GM12892 (cell line): ENCODE data around the gene TMEM92.

Source experiments
- DNase-seq: peaks from one replicate; pipeline ENCODE4 v3.0.0; 2011; ENCODE audit not compliant: insufficient read length
- FAIRE-seq: peaks from 2 replicates; lab custom pipeline; 2011; peaks lifted over from hg19 to GRCh38; lab: Jason Lieb, UNC
- POLR2A ChIP-seq: IDR thresholded peaks from 2 replicates; pipeline ENCODE4 v1.6.1; 2011; ENCODE audit warnings: low read depth, low read length, control low read depth
- POLR2AphosphoS5 ChIP-seq: IDR thresholded peaks from 2 replicates; pipeline ENCODE4 v1.6.1; 2011; ENCODE audit warnings: low read depth, low read length, control low read depth
- TAF1 ChIP-seq: IDR thresholded peaks from 2 replicates; pipeline ENCODE4 v1.6.1; 2011; ENCODE audit warnings: low read depth, mild to moderate bottlenecking, control low read depth, low read length, borderline replicate concordance

TMEM92 gene

DNA sequence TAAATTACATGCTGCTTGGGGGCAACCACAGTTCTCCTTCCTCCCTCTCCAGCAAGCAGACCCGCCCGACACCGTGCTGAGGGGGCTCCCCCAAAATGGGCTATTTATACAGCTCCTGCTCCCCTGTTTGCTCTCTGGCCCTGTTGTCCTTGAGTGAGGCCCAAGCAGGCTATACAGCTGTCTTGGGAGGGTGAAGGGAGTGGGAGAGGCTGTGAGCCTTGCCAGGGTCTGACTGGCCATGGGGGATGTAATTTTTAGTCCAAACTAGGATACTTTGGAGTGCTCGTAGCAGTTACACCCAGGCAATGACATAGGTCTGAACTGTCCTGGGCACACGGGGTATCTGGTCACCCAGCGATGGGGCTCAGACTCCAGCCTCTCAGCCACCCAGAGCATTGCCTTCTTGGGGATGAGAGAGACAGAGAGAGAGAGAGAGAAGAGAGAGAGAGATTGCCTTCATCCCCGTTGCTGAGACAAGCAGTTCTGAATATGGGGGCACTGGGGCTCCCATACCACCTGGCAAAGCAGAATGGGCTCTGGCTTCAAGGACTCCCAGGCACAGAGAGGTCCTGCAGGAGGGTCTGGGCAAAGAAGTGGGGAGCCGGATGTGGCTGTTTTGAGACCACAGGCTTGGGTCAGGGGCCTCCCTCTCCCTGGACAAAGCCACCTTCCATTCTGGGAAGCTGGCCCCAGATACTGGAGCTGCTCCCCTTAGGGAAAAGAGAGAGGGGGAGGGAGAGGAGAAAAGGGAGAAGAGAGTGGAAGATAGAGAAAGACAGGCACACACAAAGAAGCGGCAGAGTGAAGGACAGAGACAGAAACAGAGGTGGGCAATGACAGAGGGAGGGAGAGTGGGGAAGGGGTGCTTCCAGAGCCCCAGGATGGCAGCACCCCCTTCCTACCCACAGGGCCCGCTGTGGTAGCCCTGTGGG, 10.7 kb upstream of the TMEM92 start:
- TF ChIP-seq TAF1 (no peak), POLR2AphosphoS5 (no peak), POLR2A (no peak)
- FAIRE-seq = no peak
- peak; percentile 11 for DNase-seq

DNA sequence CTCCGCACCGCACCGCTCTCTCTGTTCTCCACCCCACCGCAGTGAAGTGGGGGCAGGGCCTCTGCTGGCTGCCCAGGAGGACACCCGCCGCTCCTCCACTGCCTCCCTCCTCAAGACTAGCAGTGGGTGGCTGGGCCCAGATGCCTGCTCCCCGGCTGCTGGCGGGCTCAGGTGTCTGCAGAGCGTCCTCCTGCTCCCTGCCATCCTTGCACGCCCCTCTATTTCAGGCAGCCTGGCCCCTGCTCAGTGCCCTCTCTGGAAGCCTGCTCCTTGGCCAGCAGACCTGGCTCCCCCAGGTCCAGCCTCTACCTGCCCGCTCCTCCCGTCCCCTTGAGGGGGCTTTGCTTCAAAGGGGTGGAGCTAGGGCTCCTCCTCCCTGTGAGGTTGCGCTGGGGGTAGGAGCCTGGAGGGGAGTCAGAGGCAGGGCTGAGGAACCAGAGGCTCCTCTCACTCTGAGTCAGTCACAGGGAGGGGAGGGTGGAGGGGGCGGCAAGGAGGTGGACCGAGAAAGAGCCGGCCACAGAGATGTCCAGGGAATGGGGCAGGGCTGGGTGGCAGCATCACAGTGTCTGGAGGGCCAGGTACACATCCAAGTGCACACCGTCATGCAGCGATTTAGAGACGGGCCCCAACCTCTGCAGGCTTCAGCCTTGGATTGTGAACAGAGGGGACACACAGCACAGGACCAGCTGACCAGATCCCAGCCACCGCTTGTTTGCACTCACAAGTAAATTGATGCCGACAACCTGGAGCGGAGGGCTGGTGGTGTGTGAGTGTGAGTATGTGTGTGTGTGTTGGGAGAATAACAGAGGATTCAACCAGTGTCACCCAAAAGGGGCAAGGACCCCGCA, 9.8 kb upstream of the TMEM92 start:
- FAIRE-seq = no peak
- peak; percentile 22 for DNase-seq

DNA sequence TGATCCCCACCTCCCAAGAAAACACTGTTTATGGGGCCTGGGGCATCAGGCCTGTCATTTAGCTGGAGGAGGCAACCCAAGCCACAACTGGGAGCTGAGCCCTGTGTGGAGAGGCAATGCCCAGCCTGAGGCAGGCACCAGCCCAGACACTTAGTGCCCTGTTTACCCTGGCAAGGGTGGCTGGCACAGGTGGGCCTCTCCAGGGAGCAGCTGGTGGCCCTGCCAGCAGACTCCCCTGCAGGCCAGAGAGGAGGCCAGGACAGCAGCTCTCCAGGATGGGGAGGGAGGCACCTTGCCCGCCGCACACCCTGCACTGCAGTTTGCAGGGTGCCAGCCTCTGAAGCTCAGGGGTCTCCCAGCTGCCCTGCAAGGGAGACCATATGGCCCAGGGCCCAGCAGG, 9.1 kb upstream of the TMEM92 start:
- no peak for FAIRE-seq
- peak; percentile 12 for DNase-seq
- no peak for TF ChIP-seq POLR2AphosphoS5
- no peak for TF ChIP-seq POLR2A
- TF ChIP-seq TAF1 = no peak

More for the DNA sequence above, 9.8 kb upstream of the TMEM92 start:
- TF ChIP-seq TAF1 (no peak), POLR2AphosphoS5 (no peak), POLR2A (no peak)

DNA sequence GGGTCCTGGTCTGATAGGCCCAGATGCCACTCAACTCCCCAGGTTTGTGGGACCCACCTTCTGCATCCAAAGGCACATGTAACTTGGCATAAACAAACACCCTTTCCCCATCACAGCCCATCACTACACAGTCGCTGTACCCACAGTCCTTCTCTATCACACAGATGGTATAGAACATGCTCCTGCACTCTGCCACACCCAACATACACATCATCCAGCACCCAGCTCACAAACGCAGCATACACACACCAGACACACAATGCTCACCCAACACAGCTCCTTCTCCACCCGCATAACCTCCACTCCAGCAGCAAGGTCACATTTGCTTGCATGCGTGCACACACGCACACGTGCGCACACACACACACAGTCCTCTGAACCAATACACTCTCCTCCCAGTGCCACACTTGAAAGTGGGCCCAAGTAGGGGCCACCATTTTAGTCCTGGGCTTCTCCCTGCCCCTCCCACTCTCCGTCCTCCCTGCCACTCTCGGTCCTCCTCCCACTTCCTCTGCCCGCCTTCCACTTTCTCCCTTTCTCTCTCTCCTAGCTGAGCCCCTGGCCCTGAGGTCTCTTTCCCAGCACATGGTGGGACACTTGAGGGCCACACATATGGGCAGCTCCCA, 8.5 kb upstream of the TMEM92 start:
- FAIRE-seq = no peak
- TF ChIP-seq POLR2A (no peak), POLR2AphosphoS5 (no peak), TAF1 (no peak)
- peak; percentile 20 for DNase-seq

DNA sequence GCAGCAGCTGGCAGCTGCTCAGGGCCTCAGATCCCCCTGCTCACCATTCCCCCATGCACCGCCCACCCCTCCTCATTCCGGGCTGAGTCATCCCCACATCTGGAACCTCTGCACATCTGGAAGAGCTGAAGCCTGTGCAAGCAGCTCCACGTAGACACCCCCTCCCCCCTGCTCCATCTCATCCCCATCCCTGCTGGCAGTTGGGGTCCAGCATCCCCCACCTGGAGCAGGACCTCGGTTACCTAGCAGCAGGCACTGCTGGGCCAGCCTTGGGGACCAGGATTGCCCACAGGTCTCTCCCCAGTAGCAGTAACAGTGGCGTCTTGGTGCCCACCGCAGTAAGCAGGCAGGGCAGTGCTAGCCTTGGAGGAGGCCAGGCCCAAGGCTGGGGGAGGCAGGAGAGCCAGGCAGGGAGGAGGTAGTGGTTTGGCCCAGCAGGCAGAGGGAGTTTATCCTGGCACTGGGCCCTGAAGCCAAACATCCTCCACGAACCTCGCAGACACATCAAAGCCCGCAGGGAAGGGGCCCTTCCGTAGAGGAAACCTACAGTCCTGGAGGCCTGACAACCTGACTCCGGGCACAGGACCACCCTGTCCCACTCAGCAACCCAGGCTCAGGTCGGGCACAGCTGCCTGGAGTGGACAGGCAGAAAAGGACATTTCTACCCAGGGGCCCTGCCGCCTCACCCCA, 7.7 kb upstream of the TMEM92 start:
- no peak for TF ChIP-seq POLR2A
- TF ChIP-seq TAF1 = no peak
- TF ChIP-seq POLR2AphosphoS5 = no peak
- FAIRE-seq = no peak
- DNase-seq = peak; percentile 15

DNA sequence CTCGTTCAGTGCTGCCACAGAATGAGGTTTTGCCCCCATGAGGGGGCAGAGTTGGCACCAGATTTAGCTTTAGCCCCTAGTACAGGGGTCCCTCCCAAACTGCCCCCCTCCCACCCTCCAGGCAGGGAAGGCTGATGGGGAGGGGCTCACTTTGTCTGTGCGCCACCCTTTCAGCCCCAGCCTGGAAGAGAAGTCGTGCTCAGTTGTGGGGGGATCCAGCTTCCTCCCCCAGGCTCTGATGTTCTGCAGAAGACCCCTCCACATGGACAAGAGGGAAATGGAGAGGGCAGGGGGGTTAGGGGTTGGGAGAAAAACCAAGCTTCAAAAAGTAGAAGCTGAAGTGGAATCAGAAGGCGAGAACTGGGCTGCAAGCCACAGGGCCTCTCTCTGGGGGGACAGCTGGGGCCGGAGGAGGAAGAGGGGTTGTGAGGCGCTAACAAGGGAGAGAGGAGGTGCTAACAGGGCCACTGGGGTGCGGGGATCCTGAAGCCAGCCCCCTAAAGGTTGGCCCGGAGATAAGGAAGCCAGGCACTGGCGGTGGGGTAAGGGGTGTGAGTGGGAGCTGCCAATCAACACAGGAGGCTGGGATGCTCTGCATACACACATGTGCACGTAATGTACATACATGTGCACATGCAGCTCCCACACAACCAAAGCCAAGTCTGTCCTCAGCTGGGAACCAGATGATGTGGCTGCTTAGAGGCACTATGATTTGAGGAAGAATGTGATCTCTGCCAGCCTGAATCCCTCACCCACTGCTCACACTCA, 7.0 kb upstream of the TMEM92 start:
- FAIRE-seq (no peak), DNase-seq (peak; percentile 12)
- no peak for TF ChIP-seq TAF1
- no peak for TF ChIP-seq POLR2A
- no peak for TF ChIP-seq POLR2AphosphoS5

DNA sequence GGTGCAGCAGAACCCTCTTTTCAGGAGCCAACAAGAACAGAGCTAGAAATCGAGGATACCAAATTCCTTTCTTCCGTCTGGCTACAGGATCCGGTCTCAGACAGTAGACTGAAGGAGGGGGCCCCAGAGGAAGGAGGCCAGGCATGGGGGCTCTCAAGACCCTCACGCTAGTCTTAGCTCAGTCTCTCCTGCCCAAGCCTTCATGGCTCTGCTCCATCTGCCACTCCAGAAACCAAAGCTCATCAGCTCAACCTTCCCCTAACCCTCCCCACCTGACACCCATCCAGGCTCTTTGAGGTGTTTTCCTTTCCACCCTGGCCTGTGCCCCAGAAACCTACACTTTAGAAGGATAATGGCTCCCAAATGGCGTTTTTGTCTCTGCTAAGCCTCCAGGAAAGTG, 6.2 kb upstream of the TMEM92 start:
- DNase-seq (no peak), FAIRE-seq (no peak)
- no peak for TF ChIP-seq POLR2AphosphoS5
- no peak for TF ChIP-seq TAF1

DNA sequence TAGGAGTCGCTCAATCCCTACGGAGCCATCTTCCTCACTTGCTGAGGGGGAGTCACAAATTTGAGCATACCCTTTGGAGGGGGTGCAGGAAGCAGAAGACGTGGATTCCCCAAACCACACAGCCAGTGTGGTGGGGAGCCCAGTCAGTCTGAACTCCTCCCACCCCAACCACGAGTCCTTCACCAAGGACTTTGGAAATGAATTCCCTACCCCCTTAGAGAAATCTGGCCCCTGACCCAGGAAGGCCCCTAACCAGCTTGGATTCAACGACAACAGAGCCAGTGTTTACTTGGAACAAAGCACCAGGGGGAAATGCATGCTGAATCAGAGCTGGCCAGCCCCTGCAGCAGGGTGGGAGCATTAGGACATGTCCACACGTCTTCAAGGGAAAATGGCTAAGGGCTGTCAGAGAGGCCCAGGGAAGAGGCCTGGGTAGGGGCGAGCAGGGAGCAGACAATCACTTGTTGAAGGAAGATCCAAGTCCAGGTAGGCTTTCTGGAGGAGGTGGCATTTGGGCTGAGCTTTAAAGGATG, 5.5 kb upstream of the TMEM92 start:
- TF ChIP-seq POLR2AphosphoS5 (no peak), POLR2A (no peak), TAF1 (no peak)
- FAIRE-seq (no peak), DNase-seq (peak; percentile 2)

DNA sequence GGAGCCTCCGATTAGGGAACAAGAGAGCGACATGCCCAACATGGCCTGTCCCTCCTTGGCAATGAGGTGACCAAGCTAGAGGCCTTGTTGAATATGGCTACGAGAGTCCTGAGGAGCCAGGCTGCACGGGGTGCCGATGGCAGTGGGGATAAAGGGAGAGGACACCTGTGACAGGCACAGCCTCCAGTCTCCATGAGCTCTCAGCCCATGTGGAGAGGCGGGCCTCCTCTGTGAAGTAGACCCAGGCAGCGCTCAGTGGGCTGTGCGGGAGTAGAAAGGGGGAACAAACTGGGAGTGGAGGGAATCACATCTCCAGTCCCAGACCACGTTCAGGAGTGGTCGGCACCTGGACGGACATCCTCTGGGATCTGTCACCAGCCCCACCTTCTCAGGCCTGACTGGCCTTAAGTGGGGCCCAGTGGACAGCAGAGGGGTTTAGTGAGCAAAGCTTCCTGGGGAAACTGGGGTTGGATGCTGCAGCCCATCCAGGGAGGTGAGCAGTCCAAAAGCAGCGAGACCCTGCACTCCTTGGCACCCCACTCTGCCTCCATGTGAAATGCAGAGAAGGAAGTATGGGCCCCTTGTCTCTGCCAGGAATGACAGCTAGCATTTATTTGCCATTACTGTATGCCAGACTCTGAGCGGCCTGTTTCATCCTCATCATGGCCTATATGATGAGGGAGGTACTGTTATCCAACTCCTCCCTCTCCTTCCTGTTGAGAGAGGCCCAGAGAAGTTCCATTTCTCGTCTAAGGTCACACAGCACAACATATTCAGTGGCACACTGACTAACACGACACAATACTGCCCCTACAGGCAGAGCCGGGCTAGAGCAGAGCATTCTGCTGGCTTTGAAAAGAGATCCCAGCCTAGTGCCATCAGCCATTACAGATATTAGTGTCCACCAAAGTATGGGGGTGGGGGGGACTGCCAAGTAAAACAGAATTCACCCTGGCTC, 4.5 kb upstream of the TMEM92 start:
- peak; percentile 54 for DNase-seq
- peak; percentile 90 for FAIRE-seq
- TF ChIP-seq POLR2A (no peak), POLR2AphosphoS5 (no peak), TAF1 (no peak)
